AG09309 (cell line): ENCODE measurements around the gene TMEM150B.

Experiments
- DNase-seq: peaks from one replicate; pipeline ENCODE4 v3.0.0-alpha.2; 2010; ENCODE audit warnings: low read depth
- H3K4me3 ChIP-seq: 2 replicates; pipeline ENCODE4 v1.5.1; 2011; ENCODE audit warnings: mild to moderate bottlenecking, low read depth, low read length, moderate library complexity; ENCODE audit not compliant: control insufficient read depth
- TF ChIP-seq, protein P1 (sequence below): IDR thresholded peaks from 2 replicates; pipeline ENCODE4 v1.5.1; 2011; ENCODE audit warnings: mild to moderate bottlenecking, low read depth, low read length, inconsistent platforms; ENCODE audit not compliant: insufficient read depth, control insufficient read depth; ENCODE audit errors: missing control alignments

The TMEM150B gene

DNA sequence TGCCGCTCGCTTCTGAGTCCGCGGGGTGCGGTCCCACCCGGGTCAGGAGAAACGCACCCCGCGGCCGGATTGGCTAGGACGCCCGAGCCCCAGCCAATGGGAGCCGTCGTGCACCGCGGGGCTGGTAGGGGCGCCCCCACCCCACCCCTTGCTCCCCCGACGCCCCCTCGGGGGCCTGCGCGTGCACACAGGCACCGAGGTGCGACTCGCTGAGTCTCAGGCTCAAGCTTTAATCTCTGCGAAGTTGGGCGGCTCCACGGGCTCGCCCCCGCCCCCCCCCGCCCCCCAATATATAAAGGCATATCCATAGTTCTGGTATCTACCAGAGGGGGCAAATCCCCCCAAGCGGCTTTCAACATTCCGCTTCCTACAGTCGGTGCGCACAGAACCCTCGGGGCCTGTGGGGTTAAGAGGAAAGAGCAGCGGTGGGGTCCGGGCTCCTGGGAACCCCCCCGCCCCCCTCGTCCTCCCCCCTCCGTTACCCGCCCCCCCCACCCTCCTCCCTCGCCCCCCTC lies 29.6 kb upstream of the TMEM150B start, which contains the start of gene COX6B2:
Gene COX6B2, minus strand, starts transcription at position 22 of the 515 bp plus-strand sequence. CDS start 198 bp downstream, outside the sequence.
- TF ChIP-seq, protein P1, sequence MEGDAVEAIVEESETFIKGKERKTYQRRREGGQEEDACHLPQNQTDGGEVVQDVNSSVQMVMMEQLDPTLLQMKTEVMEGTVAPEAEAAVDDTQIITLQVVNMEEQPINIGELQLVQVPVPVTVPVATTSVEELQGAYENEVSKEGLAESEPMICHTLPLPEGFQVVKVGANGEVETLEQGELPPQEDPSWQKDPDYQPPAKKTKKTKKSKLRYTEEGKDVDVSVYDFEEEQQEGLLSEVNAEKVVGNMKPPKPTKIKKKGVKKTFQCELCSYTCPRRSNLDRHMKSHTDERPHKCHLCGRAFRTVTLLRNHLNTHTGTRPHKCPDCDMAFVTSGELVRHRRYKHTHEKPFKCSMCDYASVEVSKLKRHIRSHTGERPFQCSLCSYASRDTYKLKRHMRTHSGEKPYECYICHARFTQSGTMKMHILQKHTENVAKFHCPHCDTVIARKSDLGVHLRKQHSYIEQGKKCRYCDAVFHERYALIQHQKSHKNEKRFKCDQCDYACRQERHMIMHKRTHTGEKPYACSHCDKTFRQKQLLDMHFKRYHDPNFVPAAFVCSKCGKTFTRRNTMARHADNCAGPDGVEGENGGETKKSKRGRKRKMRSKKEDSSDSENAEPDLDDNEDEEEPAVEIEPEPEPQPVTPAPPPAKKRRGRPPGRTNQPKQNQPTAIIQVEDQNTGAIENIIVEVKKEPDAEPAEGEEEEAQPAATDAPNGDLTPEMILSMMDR: no peak
- no peak for DNase-seq
- peak within 1 kb of the TSS; percentile 31 for H3K4me3 ChIP-seq

DNA sequence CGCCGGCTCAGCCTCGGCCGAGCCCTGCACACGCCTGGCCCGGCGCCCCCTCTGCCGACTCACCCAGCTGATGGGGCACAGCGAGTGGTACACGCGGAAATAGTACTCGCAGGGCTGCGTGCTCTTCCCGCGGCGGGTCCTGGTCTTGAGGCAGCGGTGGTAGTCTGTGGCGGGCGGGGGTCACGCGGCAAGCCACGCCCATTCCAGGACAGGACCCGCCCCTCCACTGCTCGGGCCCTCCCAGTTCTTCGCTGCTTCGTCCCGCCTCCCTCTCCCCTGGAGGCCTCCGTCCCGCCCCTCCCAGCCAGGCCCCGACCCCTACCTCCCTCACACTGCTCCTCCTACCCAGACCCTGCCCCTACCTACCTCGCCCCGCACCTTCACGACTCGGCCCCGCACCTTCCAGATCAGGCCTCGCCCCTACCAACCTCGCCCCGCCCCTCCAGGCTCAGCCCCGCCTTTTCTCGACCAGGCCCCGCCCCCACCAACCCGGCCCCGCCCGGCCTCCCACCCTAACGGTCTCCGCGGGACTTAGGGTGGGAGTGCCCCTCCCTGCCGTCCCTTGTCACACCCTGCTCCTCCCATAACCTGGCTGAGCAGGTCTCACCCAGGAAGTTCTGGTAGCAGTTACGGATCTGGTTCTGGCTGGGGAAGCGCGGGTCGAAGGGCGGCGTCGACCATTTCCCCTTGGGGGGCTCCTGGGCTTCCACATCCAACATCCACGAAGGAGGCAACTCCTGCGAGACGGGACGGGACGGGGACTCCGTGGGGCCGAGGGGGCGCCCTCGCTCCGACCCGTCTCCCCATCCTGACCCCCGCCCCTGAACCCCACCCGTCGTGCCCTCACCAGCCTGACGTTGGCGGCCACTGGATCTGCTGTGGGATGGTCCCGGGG lies 28.9 kb upstream of the TMEM150B start:
- H3K4me3 ChIP-seq: peak overlapping the region; percentile 31
- TF ChIP-seq, protein P1: no peak
- DNase-seq: no peak

DNA sequence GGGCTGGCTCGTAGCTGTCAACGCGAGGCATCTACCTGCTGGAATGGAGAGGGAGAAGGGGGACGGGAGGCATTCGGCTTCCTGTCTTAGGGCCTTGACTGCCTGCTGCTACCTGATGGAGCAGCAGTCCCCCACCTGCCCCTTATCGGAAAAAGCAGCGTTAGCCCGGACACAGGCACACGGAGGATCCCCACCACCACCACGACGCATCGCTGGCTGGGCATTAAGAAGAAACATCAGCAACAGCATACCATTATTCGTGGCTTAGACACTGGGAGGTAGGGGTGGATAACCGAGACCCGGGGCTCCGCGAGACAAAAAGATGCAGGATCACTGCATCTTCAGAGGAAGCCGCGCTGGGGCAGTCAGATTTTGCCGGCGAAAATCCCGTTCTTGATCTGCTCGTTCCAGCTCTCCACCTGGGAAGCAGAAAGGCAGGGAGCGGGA lies 28.2 kb upstream of the TMEM150B start:
- no peak for DNase-seq
- TF ChIP-seq, protein P1: no peak
- peak overlapping the region; percentile 31 for H3K4me3 ChIP-seq

DNA sequence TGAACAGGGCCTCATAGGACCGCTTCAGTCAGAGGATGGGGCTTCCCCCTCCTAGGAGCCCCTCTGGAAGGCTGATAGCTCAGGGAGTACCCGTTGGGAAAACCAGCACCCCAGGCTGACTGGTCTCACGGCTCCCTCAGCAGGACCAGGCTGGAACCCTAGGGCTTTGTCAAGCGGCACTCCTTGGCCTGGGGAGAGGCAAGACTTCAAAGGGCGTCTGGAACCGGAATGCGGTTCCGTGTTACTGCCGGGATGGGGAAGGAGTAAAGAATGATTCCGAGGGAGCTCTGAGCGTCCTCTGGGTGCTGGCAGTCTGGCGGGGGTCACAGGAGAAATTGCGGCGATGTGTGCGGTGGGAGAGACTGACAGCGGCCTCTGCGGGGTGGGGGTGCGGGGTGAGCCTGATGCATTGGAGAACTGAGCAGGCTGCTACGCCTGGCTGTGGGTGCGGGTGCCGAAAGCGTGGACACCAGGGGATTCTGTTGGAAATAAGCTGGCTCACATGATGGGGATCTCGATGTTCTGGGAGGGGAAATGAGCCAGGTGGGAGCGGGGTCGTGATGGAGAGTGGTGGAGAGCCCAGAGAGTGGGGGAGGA lies 27.5 kb upstream of the TMEM150B start:
- H3K4me3 ChIP-seq: no peak overlapping the region
- no peak for DNase-seq
- TF ChIP-seq, protein P1: no peak

DNA sequence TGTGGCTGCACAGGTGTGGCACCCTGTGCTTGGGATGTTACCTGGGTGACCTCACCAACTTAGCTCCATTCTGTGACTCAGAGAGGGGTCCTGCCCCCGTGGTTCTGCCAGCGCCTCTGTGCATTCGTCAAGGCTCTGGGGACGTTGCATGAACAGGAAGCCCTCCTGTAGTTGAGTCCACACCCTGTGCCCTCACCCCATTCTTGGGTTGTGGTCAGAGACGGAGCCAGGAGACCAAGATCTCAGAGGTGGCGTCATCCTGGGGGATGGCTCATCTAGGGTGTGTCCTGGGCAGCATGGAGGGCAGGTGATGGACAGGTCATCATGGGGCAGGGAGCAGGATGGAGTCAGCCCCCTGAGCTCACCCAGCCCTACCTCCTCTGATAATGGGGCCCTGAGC lies 26.9 kb upstream of the TMEM150B start:
- TF ChIP-seq, protein P1: no peak
- no peak for DNase-seq

DNA sequence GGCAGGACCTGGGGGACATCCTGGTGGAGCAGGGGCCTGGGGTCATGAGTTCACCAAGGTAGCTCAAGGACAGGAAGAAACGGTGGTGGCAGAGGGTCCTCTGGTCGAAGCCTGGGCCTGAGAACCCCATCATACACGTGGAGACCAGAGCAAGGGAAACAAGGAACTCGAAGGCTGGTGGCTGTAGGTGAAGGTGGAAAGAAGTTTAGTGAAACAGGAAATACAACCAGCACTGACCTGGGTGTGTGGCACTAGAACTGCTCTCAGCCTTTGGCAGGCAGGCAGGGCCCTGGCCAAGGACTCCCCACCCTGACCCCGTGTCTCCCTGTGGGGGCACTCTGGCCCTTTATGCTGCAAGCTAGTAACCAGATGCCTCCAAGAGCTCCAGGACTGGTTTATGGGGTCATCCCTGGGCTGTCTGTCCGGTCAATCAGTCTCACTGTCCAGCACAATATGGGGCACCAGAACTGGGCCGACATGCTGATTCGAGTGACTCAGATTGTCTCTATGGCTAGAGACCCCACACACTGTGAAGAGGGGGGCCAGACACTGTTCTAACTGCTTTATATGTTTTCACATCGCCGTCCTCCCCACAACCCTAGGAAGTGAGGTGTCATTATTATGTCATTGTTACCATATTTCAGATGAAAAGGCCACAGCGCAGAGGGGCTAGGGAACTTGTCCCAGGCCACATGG lies 25.6 kb upstream of the TMEM150B start:
- TF ChIP-seq, protein P1: no peak
- no peak overlapping the region for H3K4me3 ChIP-seq
- DNase-seq: no peak

More for the DNA sequence above, 26.9 kb upstream of the TMEM150B start:
- no peak overlapping the region for H3K4me3 ChIP-seq
